Stimulated activated effector memory CD8-positive, alpha-beta T cell treated with anti-CD3 and anti-CD28 coated beads, Interleukin-12 subunit alpha, Interleukin-12 subunit beta, amount 100 ng/mL, for 72 hours (primary cell): Measurements from ENCODE around the gene TRAPPC4.
"Not testable (repeated sequence)": the region's sequence is repeated elsewhere in the genome, so short reads cannot be mapped to it uniquely, and the experiment has no call there.

ENCODE experiments used
- ATAC-seq: fragments of 150-1000 bp; cut with Tn5 transposase; 2 replicates; pipeline ENCODE4 v1.10.0; 2021
- DNase-seq, 2 donors: peaks; one replicate each; pipeline ENCODE4 v3.0.0; 2021 to 2022; ENCODE audit warnings: low spot score in 2 of 2
- H3K27ac Mint-ChIP-seq: one replicate; pipeline ENCODE4 v1.8.0; 2022; ENCODE audit warnings: mild to moderate bottlenecking, mixed read lengths
- H3K36me3 Mint-ChIP-seq: one replicate; pipeline ENCODE4 v1.8.0; 2022; ENCODE audit warnings: mild to moderate bottlenecking, mixed read lengths
- H3K4me1 Mint-ChIP-seq: one replicate; pipeline ENCODE4 v1.8.0; 2022; ENCODE audit warnings: mixed read lengths
- H3K4me3 Mint-ChIP-seq: one replicate; pipeline ENCODE4 v1.8.0; 2022; ENCODE audit warnings: mild to moderate bottlenecking, mixed read lengths
- H3K9me3 Mint-ChIP-seq: one replicate; pipeline ENCODE4 v1.8.0; 2022; ENCODE audit warnings: mixed read lengths

TRAPPC4 gene

DNA sequence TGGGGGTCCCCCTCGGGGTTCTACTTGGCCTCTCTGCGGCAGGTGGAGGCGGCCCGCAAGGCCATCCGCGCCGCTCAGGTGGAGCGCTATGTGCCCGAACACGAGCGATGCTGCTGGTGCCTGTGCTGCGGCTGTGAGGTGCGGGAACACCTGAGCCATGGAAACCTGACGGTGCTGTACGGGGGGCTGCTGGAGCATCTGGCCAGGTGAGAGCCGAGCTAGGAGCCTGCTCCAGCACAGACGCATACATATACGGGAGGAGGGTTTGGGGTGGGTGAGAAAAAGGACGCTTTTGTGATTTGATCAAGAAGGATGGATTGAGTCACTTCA lies 20.2 kb upstream of the TRAPPC4 start:
- H3K9me3 Mint-ChIP-seq, result no peaks in the 10 kb centered on the region
- ATAC-seq (no peak), DNase-seq (no peak)
- H3K4me1 Mint-ChIP-seq, result peaks cover 42% of the 10 kb centered on the region
- H3K27ac Mint-ChIP-seq, result peak overlapping the region; percentile 99
- H3K36me3 Mint-ChIP-seq, result peaks cover 64% of the 10 kb centered on the region
- peak overlapping the region; percentile 85 for H3K4me3 Mint-ChIP-seq

DNA sequence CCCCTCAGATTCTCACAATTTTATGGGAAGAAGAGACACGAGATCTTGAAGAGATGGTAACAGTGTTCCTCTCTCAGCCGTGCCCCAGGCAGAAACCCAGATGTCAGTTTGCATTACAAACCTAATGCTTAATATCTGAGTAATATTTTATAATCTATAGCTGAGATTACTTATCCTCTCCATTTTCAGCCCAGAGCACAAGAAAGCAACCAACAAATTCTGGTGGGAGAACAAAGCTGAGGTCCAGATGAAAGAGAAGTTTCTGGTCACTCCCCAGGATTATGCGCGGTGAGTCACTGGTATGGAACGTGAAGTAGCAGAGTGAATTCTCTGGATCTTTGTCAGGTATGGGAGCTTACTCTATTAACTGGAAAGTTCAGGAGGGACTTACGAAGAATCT lies 19.7 kb upstream of the TRAPPC4 start:
- DNase-seq, result no peak
- Mint-ChIP-seq H3K36me3 (peaks cover 69% of the 10 kb centered on the region), H3K9me3 (no peaks in the 10 kb centered on the region), H3K4me3 (peak overlapping the region; percentile 85), H3K4me1 (peaks cover 42% of the 10 kb centered on the region), H3K27ac (peak overlapping the region; percentile 99)
- ATAC-seq, result no peak

GRCh38 chr11:119000906-119001305 lies 17.7 kb upstream of the TRAPPC4 start:
- peaks cover 87% of the 10 kb centered on the region for H3K36me3 Mint-ChIP-seq
- H3K4me3 Mint-ChIP-seq, result no peak overlapping the region
- H3K27ac Mint-ChIP-seq, result no peak overlapping the region

DNA sequence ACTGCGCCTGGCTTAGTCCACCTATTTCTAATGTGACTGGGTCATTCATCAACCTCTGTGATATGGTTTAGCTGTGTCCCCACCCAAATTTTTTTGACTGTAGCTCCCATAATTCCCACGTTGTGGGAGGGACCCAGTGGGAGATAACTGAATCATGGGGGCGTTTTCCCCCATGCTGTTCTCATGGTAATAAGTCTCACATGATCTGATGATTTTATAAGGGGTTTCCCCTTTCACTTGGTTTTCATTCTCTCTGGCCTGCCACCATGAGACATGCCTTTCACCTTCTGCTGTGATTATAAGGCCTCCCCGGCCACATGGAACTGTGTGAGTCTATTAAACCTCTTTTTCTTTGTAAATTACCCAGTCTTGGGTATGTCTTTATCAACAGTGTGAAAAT lies 11.9 kb upstream of the TRAPPC4 start:
- peaks cover 97% of the 10 kb centered on the region for H3K36me3 Mint-ChIP-seq
- H3K9me3 Mint-ChIP-seq, result no peaks in the 10 kb centered on the region
- no peaks in the 10 kb centered on the region for H3K4me1 Mint-ChIP-seq
- no peak for DNase-seq
- no peak overlapping the region for H3K4me3 Mint-ChIP-seq
- peak overlapping the region; percentile 51 for H3K27ac Mint-ChIP-seq
- no peak for ATAC-seq

More at GRCh38 chr11:119000906-119001305, 17.7 kb upstream of the TRAPPC4 start:
- Mint-ChIP-seq H3K4me1 (peaks cover 40% of the 10 kb centered on the region), H3K9me3 (no peaks in the 10 kb centered on the region)
- no peak for DNase-seq
- ATAC-seq, result no peak

- Mint-ChIP-seq H3K27ac (peak overlapping the region; percentile 5), H3K4me1 (peaks cover 12% of the 10 kb centered on the region), H3K9me3 (no peaks in the 10 kb centered on the region), H3K4me3 (no peak overlapping the region), H3K36me3 (peaks cover 97% of the 10 kb centered on the region)
- DNase-seq (no peak), ATAC-seq (no peak)
Measured at GRCh38 chr11:119011476-119012053, 7.0 kb upstream of the TRAPPC4 start.

DNA sequence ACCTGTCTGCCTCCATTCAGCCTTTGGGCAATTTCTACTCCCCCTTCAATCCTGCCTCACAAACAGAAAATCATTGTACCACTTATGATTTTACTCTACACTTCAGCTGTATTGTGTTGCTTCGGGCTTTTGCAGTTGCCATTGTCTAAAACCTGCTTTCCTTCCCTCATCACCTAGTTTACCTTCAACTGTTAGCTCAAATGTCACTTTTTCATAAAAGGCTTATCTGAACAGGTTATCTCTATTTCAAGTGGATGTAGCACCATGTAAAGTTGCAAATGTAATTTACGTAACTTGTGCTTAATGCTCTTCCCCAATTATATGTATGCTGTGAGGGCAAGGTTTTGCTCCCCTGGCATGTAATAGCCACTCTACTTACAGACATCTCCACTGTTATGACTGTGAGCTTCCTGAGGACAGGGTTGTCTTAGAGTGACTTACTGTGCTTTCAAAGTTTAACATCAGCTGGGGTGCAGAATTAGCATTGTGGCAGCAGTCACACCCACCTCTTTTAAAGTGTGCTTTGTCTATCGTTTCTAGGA lies 5.9 kb upstream of the TRAPPC4 start:
- ATAC-seq (peak; percentile 45), DNase-seq (no peak)
- H3K27ac Mint-ChIP-seq, result peak overlapping the region; percentile 5
- no peak overlapping the region for H3K4me3 Mint-ChIP-seq
- peaks cover 97% of the 10 kb centered on the region for H3K36me3 Mint-ChIP-seq
- peaks cover 12% of the 10 kb centered on the region for H3K4me1 Mint-ChIP-seq
- H3K9me3 Mint-ChIP-seq, result no peaks in the 10 kb centered on the region

DNA sequence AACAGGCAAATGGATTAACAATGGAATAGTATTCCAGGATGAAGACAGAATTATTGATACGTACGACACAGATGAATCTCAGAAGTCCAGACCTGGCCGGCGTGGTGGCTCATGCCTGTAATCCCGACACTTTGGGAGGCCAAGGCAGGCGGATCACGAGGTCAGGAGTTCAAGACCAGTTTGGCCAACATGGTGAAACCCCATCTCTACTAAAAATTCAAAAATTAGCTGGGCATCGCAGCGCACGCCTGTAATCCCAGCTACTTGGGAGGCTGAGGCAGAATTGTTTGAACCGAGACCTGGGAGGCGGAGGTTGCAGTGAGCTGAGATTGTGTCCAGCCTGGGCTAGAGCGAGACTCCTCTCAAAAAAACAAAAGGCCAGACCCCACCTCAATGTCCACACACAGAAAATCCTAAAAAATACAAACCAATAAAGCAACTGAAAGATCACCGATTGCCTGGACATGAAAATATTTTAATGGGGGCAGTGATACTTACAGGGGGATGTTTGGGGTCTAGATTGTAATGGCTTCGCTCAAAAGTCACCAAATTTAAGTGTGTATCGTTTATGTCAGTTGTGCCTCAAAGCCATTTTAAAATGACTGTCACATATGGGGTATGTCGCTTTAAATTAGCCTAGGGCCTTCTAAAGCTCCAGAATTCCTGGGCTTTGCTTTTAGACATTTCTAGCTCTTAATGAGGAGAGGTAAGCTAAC lies 4.2 kb upstream of the TRAPPC4 start:
- DNase-seq, result no peak
- ATAC-seq, result no peak
- peaks cover 12% of the 10 kb centered on the region for H3K4me1 Mint-ChIP-seq
- no peak overlapping the region for H3K4me3 Mint-ChIP-seq
- H3K9me3 Mint-ChIP-seq, result no peaks in the 10 kb centered on the region
- H3K27ac Mint-ChIP-seq, result peak overlapping the region; percentile 99
- peaks cover 98% of the 10 kb centered on the region for H3K36me3 Mint-ChIP-seq

DNA sequence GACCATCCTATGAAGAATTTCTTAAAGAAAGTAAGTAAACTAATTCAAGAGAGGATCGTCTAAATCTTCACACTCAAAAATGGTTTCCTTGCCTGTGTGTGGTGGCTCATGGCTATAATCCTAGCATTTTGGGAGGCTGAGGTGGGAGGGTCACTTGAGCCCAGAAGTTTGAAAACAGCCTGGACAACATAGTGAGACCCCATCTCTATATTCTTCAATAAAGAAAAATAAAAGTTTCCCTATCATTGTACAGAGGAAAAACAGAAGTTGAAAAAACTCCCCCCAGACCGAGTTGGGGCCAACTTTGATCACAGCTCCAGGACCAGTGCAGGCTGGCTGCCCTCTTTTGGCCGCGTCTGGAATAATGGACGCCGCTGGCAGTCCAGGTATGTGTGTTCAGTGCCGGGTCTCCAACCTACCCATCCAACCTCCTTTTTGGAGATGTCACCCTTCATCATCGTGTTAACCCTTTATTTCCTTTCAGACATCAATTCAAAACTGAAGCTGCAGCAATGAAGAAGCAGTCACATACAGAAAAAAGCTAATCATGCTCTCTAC lies 3.4 kb upstream of the TRAPPC4 start:
- Mint-ChIP-seq H3K9me3 (no peaks in the 10 kb centered on the region), H3K4me1 (peaks cover 18% of the 10 kb centered on the region), H3K36me3 (peaks cover 98% of the 10 kb centered on the region), H3K27ac (peak overlapping the region; percentile 99), H3K4me3 (peak overlapping the region; percentile 98)
- ATAC-seq (no peak), DNase-seq (no peak)

- Mint-ChIP-seq H3K36me3 (peaks cover 98% of the 10 kb centered on the region), H3K27ac (peak overlapping the region; percentile 99), H3K4me3 (peak overlapping the region; percentile 98), H3K4me1 (peaks cover 20% of the 10 kb centered on the region), H3K9me3 (no peaks in the 10 kb centered on the region)
- DNase-seq (no peak), ATAC-seq (no peak)
Measured at GRCh38 chr11:119016216-119017009, 2.2 kb upstream of the TRAPPC4 start.

- H3K27ac Mint-ChIP-seq, result peak overlapping the region; percentile 99
- ATAC-seq, DNase-seq, H3K9me3 Mint-ChIP-seq: not testable (repeated sequence)
- peak overlapping the region; percentile 98 for H3K4me3 Mint-ChIP-seq
- H3K36me3 Mint-ChIP-seq, result peaks cover 98% of the 10 kb centered on the region
- peaks cover 20% of the 10 kb centered on the region for H3K4me1 Mint-ChIP-seq
Measured at GRCh38 chr11:119017377-119017776, 1.2 kb upstream of the TRAPPC4 start.

DNA sequence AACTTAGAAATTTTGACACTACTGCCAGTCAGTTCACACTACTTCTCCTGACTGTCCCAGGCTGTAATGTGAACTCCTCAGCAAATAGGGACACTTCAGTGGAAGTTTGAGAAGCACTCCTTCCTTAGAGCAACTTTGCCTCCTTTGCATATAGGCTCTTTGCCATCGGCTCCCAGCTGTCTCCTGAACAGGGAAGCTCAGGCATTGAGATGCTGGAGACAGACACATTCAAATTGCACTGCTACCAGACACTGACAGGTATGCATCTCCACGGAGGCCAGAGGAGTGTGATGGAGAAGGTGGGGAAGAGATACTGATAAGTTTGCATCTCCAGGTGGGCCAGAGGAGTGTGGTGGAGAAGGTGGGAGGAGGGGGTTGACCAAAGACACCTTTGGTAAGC lies 1.4 kb downstream of the TRAPPC4 start:
- Mint-ChIP-seq H3K9me3 (no peaks in the 10 kb centered on the region), H3K27ac (peak overlapping the region; percentile 99), H3K4me3 (peak overlapping the region; percentile 98)

GRCh38 chr11:119021631-119022030 lies 3.1 kb downstream of the TRAPPC4 start:
- DNase-seq (no peak), ATAC-seq (no peak)
- Mint-ChIP-seq H3K4me3 (no peak overlapping the region), H3K9me3 (no peaks in the 10 kb centered on the region), H3K36me3 (peaks cover 98% of the 10 kb centered on the region), H3K4me1 (peaks cover 29% of the 10 kb centered on the region), H3K27ac (peak overlapping the region; percentile 50)

More for the DNA sequence above, 1.4 kb downstream of the TRAPPC4 start:
- DNase-seq (no peak), ATAC-seq (no peak)
- H3K4me1 Mint-ChIP-seq, result peaks cover 37% of the 10 kb centered on the region
- H3K36me3 Mint-ChIP-seq, result peaks cover 98% of the 10 kb centered on the region

- H3K9me3 Mint-ChIP-seq, result no peaks in the 10 kb centered on the region
- H3K36me3 Mint-ChIP-seq, result peaks cover 84% of the 10 kb centered on the region
- H3K4me1 Mint-ChIP-seq, result peaks cover 41% of the 10 kb centered on the region
Measured at GRCh38 chr11:119023741-119024140, 5.2 kb downstream of the TRAPPC4 start.

GRCh38 chr11:119024430-119025098 lies 6.0 kb downstream of the TRAPPC4 start:
- Mint-ChIP-seq H3K36me3 (peaks cover 85% of the 10 kb centered on the region), H3K4me1 (peaks cover 49% of the 10 kb centered on the region), H3K27ac (peak overlapping the region; percentile 78), H3K9me3 (no peaks in the 10 kb centered on the region), H3K4me3 (no peak overlapping the region)
- no peak for ATAC-seq
- DNase-seq, result no peak

More at GRCh38 chr11:119023741-119024140, 5.2 kb downstream of the TRAPPC4 start:
- H3K4me3 Mint-ChIP-seq, result no peak overlapping the region
- ATAC-seq (no peak), DNase-seq (no peak)
- H3K27ac Mint-ChIP-seq, result peak overlapping the region; percentile 50

GRCh38 chr11:119025099-119025473 lies 6.5 kb downstream of the TRAPPC4 start:
- Mint-ChIP-seq H3K36me3 (peaks cover 81% of the 10 kb centered on the region), H3K4me1 (peaks cover 49% of the 10 kb centered on the region), H3K9me3 (no peaks in the 10 kb centered on the region), H3K4me3 (no peak overlapping the region), H3K27ac (peak overlapping the region; percentile 78)
- DNase-seq (no peak), ATAC-seq (no peak)
